ENCODE data around the gene TMEM185B. TPM values are rescaled to one million over a fixed set of nuclear protein-coding genes. Genes with fewer than 3 reads are reported as not detected.

The TMEM185B gene
- total and polyA plus RNA-seq, 2 donors (not counting 1 experiment from before 2014, with no cell fraction given), result 25.9 to 28.8 TPM

DNA sequence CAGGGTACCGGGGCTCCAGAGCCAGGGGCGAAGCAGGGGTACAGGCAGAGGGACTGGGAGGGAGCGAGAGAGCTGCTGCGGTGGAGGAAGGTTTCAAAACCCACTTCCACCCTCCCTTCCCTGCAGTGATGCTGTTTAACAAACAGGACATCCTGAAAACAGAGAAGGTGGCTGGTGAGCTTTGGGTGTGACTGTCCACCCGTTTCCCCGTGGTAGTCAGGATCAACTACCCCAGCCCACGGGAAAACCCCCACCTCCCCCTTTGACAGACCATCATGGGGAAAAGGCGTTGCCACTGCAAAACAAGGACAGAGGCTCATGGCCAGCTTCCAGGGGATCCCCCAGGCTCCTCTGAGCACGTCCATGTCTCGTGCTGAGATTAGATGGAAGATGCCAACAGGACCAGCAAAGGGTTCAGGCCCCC lies 12.9 kb downstream of the TMEM185B start:
- no peaks in the 10 kb centered on the region for H3K27me3 ChIP-seq (ENCODE audit: control insufficient read depth, insufficient read depth, low read length)
- H3K4me1 ChIP-seq (ENCODE audit: control insufficient read depth, extremely low read depth, insufficient read depth, low read length), result no peaks in the 10 kb centered on the region
- no peaks in the 10 kb centered on the region for H3K79me2 ChIP-seq (ENCODE audit: control insufficient read depth, insufficient read depth, low read length)
- H3K27ac ChIP-seq (ENCODE audit: insufficient read depth, low read length), result no peak overlapping the region
- no peak overlapping the region for H3K9ac ChIP-seq (ENCODE audit: insufficient read depth, low read length)
- H3K4me3 ChIP-seq (replicated peaks in 1 of 4; ENCODE audit: control extremely low read depth in 1 of 4, insufficient read depth in 1 of 4, low read depth in 3 of 4, low read length in 4 of 4), result no peak overlapping the region
- H2AFZ ChIP-seq (ENCODE audit: low read length), result no peak overlapping the region
- no peaks in the 10 kb centered on the region for H3K9me3 ChIP-seq (ENCODE audit: control insufficient read depth, insufficient read depth, low read depth, low read length)
- H4K20me1 ChIP-seq (ENCODE audit: control insufficient read depth, extremely low read depth, insufficient read depth, low read length), result no peaks in the 10 kb centered on the region
- TF ChIP-seq, protein P1, sequence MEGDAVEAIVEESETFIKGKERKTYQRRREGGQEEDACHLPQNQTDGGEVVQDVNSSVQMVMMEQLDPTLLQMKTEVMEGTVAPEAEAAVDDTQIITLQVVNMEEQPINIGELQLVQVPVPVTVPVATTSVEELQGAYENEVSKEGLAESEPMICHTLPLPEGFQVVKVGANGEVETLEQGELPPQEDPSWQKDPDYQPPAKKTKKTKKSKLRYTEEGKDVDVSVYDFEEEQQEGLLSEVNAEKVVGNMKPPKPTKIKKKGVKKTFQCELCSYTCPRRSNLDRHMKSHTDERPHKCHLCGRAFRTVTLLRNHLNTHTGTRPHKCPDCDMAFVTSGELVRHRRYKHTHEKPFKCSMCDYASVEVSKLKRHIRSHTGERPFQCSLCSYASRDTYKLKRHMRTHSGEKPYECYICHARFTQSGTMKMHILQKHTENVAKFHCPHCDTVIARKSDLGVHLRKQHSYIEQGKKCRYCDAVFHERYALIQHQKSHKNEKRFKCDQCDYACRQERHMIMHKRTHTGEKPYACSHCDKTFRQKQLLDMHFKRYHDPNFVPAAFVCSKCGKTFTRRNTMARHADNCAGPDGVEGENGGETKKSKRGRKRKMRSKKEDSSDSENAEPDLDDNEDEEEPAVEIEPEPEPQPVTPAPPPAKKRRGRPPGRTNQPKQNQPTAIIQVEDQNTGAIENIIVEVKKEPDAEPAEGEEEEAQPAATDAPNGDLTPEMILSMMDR (conservative IDR thresholded peaks at IDR 0.05 in 1 of 2, IDR thresholded peaks at IDR 0.05 in 1 of 2; ENCODE audit: low read depth in 1 of 2, low read length in 2 of 2), result no peak
- TF ChIP-seq EZH2 (IDR thresholded peaks at IDR 0.05; ENCODE audit: low read length, missing control alignments), result no peak
- no peak for DNase-seq (ENCODE audit: low read depth in 2 of 2)
- H3K36me3 ChIP-seq (ENCODE audit: control insufficient read depth, insufficient read depth, low read length), result no peaks in the 10 kb centered on the region
- no peak overlapping the region for H3K4me2 ChIP-seq (ENCODE audit: extremely low read depth, insufficient read depth, low read length)

DNA sequence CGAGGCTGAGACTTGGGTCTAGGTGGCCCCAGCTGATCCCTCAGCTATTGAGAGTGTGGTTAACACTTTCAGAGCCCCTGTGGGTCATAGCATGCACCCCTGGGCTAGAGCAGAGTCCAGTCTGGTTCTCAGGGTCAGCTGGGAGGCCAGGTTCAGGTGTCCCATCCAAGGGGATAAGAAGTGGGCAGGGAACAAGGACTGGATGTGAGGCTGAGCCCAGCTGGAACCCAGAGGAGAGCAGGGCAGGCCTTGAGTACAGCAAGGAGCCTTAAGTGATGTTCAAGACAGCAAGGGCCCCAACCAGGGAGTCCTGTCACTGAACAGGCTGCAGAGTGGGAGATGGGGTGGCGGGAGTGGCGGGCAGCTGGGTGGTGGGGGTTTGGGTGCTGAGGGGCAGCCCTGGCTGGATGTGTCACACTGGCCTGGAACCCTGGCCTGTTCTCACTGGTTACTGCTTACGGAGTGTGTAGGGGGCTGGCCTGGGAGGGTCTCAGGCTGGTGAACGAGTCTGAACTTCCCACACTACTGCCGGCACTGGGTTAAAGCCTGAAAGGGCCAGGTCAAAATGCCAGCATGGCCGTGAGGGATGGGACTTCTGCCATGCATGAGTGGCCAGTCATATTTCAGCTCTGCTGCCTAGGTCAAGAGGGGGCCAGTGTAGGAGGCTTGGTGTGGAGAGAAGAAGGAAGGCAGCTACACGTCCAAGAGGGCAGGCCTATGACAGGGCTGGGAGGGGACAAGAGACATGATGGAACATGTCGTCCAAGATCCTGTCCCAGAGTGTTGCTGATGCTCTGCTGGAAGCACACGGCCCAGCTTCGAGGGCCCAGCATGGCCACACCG lies 13.6 kb downstream of the TMEM185B start:
- DNase-seq (ENCODE audit: low read depth in 2 of 2), result no peak

More for the DNA sequence above, 13.6 kb downstream of the TMEM185B start:
- TF ChIP-seq, protein P1 (conservative IDR thresholded peaks at IDR 0.05 in 1 of 2, IDR thresholded peaks at IDR 0.05 in 1 of 2; ENCODE audit: low read depth in 1 of 2, low read length in 2 of 2), result no peak
- TF ChIP-seq EZH2 (IDR thresholded peaks at IDR 0.05; ENCODE audit: low read length, missing control alignments), result no peak
- Histone ChIP-seq H2AFZ (ENCODE audit: low read length) (no peak overlapping the region), H4K20me1 (ENCODE audit: control insufficient read depth, extremely low read depth, insufficient read depth, low read length) (no peaks in the 10 kb centered on the region), H3K79me2 (ENCODE audit: control insufficient read depth, insufficient read depth, low read length) (no peaks in the 10 kb centered on the region), H3K9me3 (ENCODE audit: control insufficient read depth, insufficient read depth, low read depth, low read length) (no peaks in the 10 kb centered on the region), H3K27ac (ENCODE audit: insufficient read depth, low read length) (no peak overlapping the region), H3K9ac (ENCODE audit: insufficient read depth, low read length) (no peak overlapping the region), H3K4me3 (replicated peaks in 1 of 4; ENCODE audit: control extremely low read depth in 1 of 4, insufficient read depth in 1 of 4, low read depth in 3 of 4, low read length in 4 of 4) (no peak overlapping the region), H3K36me3 (ENCODE audit: control insufficient read depth, insufficient read depth, low read length) (no peaks in the 10 kb centered on the region), H3K27me3 (ENCODE audit: control insufficient read depth, insufficient read depth, low read length) (no peaks in the 10 kb centered on the region), H3K4me2 (ENCODE audit: extremely low read depth, insufficient read depth, low read length) (no peak overlapping the region), H3K4me1 (ENCODE audit: control insufficient read depth, extremely low read depth, insufficient read depth, low read length) (no peaks in the 10 kb centered on the region)

Measured in fibroblast of lung (primary cell).